NCI-H1048 (cell line): ENCODE data around the gene CACNA1H.

Source experiments
- DNase-seq: peaks from one replicate; lab custom pipeline; 2025; lab: John Stamatoyannopoulos, UW

Gene CACNA1H

DNA sequence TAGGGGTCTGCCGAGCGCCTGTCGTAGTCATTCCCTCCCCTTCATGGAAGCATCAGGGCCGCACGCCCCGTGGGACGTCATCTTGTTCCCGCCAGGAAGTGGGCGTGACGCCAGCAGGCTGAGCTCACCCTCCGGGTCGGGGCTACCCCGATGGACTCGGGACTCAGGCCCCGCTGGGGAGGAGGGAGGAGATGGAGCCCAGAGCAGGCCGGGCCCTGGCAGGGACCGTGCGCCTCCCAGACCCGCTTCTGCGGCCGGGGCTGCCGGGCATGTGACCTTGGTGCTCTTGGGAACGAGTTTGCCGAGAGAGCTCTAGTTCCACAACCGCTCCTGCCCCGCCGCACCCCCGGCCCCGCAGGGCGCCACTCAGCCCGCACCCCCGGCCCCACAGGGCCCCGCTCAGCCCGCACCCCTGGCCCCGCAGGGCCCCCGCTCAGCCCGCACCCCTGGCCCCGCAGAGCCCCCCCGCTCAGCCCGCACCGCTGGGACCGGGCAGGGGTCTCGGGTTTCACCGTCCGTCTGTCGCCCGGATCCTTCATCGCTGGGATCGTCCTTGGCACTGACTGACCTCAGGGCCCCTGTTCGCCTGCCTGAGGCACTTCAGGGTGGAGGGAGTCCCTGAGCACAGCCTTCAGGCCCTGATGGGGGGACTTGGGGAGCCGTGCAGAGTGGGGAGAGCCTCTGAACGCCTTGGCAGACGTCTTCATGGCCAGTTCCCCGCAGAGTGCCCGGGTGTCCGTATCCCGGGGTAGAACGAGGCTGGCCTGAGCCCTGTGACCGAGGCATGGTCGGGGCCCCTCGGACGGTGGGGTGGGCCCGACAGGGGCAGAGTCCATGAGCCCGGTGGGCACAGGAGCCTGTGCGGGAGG lies 5.8 kb downstream of the CACNA1H start:
- no peak for DNase-seq

DNA sequence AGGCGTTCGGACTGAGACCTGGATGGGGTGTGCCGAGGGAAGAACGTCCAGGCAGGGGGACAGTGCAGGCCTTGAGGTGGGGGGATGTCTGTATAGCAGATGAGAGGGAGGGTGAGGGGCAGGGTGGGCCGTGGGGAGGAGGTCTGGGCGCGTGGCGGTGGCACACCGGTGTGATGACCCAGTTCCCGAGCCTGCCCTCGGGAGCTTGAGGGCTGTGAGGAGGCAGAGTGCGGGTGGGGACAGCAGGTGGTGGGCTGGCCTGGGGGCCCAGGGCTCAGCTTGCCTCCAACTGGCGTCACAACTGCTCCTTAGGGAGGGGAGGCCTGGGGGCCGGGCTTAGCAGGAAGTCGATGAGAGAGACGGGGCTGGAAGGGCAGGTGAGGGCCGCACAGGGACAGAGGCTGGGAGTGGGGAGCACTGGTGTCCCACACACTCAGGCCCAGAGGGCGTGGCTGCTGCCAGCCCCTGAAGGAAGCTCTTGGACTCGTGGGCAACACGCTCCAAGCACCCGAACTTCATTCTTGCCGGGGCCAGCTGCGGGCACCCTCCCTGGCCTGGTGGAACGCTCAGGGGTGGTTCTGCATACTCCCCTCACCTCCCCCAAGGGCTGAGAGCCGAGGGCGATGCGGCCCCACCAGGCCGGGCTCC lies 6.5 kb downstream of the CACNA1H start:
- no peak for DNase-seq

DNA sequence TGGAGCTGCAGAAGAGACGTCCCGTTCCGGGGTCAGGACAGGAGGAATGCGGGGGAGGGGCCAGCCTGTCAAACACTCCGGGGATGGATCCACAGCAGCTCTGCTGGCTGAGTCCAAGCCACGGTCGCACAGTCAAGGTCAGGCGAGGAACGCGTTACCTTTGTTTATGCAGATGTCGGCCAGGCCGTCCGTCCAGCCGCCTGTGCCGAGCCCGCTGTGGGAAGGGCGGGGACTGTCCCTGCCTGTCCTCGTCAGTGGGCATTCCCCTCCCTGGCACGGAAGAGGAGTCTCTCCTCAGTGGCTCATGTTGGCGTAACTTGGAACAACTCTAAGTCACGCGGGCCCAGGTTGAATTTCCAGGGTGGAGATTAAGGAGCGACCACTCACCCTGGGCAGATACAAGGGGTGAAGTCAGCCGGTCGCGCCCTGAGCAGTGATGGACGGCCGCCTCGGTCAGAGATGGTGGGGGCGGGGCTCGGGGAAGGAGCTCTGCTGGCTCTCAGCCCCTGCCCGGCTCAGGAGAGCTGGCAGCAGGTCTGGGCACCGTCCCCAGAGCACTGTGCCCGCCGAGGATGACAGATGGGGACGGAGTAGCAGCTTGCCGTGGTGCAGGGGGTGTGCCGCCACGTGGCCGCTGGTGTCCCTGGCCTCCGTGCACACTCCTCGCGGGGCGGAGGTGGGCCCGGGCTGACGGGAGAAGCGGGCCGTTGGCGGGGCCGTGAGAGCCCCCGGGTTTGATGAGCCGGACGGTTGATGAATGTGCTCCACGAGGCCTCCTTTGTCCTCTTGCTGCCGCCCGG lies 7.3 kb downstream of the CACNA1H start:
- DNase-seq: no peak

DNA sequence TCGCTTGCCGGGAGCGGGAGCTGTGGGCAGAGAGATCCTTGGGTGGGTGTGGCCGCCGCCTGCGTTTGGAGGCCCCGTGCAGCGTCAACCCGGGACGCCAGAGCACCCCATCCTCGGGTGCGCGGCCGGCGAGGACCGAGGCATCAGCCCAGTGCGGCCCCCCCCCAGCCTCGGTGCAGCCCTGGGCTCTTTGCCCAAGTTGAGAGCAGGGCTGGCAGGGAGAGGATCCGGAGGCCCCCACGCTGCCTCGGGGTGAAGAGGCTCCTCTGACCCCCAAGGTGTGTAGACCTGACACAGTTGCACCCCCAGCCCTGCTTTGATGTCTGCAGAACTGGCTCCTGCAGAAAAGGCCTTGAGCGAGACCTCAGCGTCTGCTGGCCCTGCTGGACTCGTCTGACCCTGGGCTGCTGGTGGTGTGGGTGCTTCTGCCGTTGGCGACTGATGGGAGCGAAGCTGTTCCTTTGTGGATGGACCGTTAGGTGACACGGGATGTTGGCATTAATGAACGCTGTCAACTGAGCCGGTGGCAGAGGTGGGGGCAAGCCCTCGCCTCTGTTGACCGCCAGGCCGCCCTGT lies 8.0 kb downstream of the CACNA1H start:
- no peak for DNase-seq

DNA sequence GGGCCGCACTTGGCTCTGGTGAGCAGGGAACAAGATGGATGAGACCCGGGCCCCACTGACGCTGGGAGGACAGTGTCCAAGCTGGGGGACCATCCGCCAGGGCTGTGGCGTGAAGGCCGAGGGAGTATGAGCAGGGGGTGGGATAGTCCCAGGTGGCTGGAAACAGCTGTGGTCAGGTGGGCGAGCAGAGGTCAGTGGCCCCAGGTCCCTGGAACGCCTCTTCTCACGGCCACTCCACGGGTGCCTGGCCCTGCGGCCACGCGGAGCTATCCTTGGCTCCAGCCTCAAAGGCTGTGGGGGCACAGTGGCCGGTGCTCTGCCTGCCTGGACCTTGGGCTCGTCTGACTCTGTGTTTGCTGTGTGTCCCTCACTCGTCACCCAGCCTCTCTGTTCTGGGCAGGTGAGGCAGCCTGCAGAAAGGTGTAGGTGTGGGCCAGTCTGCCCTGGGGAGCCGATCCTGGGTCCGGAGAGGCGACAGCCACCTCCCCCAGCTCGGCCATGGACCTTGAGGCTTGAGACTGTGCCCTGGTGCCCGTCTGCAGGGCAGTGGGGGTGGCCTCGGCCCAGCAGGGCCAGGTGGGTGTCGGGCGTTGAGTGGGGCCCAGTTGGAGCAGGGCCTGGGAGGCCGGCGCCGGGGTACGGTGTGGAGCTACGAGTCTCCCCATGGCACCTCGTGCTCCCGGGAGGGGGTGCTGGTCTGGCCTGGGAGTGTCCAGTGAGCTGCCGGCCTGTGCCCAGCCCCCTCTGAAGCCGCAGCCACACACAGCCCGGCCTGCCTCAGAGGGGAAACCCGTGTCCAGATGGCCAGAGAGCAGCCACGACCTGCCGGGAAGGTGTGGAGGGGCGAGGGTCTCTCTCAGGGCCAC lies 10.0 kb downstream of the CACNA1H start:
- DNase-seq: no peak

DNA sequence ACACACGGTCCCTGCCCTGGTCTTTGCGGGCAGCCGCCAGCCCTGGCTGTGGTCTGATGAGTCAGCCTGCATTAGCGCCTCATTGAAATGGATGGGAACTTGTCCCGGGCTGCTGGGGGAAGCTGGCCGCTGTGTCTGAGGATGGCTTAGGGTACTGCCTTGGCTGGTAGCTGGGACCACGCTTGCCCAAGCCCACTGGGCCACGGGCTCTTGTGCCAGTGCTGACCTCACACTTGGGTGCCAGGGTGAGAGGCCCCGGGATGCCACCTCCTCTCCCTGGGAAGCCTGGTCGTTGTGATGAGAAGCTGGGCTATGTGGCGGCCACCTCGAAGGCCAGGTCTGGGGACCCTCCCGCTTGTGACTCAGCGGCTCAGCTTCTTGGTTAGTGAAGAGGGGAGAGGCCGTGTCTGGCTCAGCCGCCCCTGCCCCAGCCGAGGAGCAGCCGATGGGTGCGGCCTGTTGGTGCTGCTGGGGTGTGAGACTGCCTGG lies 10.7 kb downstream of the CACNA1H start:
- no peak for DNase-seq

DNA sequence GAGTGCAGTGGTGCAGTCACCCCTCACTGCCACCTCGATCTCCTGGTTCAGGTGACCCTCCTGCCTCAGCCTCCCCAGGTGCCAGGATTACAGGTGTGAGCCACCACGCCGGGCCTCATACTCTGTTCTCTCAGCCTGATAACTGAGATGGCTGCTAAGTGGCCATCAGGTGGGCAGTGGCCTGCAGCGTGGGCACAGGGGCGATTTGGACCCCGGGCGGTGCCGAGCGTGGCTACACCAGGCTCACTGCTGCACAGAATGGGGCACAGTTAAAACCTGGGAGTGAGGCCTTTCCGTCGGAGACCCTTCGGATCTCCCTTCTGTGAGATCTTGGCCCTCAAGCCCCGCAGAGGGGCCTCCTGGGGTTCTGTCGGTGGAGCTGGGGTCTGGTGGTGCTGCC lies 11.5 kb downstream of the CACNA1H start:
- DNase-seq: no peak

DNA sequence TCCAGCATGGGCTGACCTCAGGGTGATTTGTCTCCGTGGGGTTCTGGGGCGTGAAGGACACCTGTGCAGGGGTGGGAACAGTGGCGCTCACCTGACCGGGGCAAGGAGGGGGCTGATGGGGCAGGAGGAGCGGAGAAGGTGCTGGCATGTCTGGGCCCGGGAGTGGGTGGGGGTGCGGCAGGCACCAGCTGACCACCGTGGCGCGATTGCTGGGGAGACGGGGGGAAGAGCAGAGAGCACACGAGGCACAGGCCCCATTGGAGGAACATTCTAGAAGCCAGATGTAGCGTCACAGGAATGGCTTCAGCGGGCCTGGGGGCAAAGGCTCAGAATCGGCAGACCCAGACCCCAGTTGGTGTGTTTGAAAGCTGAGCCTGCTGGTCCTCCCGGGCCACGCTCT lies 12.1 kb downstream of the CACNA1H start:
- DNase-seq: no peak

DNA sequence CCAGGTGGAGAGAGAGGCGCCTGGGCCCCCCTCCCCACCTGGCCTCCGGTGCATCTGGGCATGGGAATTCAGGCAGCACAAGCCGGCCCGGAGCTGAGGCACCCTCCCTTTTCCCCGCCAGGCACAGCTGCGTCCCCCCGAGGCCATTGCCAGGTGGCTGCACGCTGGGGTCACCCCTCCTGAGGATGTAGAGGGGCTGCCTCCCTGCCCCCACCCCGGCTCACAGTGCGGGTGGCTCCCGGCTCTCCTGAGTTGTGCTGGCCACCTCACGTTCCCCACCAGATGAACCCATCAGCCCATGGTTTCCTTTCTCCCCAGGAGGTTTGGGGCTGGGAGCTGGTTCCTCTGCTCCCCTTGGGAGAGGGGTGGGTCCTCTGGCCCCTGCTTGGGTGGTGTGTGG lies 12.6 kb downstream of the CACNA1H start:
- no peak for DNase-seq

DNA sequence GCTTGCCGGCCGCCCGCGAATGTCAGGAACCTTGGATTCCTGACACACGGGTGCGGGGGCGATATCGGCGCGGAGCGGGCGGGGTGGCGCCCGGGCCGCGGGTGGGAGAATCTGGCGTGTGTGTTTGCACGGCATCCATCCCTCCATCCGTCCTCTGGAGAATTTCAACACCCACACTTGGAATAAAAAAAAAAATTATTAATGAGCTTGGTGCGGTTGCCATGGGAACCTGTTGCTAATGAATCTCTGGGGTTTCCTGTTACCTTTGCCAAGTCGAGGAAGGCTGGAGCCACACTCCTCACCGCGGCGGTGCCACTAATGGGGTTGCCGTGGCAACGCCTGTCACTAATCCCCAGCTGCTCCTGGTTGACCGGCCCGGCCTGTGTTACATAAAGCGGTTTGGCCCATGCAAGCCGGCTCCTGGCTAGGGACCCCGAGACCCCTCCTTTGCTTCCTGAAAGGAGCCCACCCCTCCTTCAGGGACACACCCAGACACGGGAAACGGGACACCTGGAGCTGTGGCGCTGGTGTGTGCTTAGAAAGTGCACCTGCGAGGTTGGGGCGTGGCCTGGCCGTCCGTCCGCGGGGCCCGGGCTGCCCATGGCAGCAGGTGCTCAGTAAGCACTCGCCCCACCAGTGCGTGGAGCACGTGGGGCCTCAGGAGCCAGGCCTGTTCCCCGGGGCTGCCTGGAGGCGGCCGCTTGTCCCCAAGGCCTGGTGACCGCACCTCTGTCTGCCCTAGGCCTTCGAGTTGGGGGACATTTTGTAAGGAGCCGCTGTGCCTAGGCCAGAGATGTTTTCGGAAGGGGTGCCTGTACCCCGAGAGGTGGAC lies 14.6 kb downstream of the CACNA1H start:
- no peak for DNase-seq

DNA sequence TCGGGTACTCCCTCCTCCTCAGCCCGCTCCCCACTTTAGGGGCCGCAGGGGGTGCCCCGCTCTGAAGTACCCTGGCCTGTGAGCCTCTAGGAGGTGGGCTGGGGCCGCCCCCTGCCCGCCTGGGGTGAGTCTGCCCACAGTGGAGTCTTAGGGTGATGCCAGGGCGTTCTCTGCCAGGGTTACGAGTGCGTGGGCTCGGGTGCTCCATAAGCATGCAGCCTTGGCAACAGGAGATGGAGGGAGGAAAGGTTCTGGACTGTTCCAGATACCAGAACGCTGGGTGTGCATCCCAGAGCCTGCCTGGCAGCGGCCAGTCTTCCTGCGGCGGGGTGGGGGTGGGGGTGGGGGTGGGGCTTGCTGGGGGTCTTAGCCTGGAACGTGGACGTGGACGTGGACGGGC lies 15.9 kb downstream of the CACNA1H start:
- DNase-seq: no peak

DNA sequence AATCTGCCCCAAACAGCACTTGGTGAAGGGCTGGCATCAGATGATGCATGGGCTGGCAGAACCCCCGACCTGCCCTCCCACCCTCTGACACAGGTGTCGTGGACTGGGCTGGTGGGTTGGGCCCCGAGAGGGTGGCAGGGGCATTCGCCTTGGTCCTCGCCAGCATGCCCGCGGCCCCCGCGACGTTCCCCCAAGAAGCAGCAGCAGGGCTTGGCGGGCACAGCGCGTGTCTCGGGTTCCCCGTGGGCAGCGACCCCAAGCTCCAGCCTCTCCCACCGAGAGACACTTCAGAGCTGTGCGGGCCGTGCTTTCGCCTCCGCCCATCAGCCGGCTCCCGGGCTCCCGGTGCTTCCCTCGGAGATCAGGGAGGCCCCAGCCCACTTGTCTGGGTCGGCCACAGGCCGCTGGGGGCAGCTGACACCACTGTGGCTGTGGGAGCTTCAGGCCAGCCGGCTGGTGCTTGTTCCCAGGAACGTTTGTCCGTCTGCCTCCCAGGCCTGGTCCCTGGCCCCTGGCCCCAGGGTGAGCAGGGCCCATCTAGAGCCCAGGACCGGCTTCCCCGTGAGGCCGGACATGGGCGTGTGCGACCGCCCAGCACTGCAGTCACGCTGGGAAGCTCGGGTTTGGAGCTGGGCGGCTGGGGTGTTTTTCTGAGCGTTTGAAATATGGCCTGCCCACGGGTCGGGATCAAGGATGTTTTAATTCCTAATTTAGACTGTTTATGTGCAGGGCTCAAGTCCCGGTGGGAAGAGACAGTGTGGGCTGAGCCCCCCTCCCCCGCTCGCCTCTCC lies 16.6 kb downstream of the CACNA1H start:
- no peak for DNase-seq

DNA sequence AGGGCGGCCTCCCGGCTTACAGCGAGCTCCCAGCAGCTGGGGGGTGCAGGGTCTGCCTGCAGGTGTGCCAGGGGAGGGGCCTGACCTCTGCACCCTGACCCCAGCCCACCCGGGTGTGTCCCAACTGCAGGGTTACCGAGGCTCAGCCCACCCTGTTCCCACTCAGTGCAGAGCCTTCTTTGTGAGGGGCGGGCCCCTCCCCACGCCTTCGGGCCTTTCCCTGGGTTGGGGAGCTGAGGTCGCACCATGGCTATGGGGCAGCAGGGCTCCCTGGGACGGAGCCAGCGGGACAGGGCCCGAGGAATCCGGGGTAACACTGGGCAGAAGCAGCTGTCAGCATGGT lies 17.1 kb downstream of the CACNA1H start:
- no peak for DNase-seq

DNA sequence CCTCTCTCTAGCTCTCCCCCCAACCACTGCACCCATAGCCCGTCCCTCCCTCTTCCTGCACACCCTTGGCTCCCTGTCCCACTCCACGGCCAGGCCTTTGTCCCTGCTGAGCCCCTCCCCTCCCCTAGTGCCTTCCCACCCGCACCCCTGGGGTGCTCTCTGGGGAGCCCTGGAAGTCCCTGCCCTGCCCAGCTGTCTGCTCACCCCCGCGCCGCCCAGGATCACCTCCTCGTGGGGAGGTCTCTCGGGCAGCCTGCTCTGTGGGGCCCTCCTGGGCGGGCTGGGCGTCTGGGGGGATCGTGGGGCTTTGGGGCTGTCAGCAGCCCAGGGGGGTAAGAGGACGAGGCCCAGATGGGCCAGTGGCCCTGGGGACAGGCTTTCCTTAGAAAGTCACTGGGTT lies 18.1 kb downstream of the CACNA1H start:
- DNase-seq: no peak

DNA sequence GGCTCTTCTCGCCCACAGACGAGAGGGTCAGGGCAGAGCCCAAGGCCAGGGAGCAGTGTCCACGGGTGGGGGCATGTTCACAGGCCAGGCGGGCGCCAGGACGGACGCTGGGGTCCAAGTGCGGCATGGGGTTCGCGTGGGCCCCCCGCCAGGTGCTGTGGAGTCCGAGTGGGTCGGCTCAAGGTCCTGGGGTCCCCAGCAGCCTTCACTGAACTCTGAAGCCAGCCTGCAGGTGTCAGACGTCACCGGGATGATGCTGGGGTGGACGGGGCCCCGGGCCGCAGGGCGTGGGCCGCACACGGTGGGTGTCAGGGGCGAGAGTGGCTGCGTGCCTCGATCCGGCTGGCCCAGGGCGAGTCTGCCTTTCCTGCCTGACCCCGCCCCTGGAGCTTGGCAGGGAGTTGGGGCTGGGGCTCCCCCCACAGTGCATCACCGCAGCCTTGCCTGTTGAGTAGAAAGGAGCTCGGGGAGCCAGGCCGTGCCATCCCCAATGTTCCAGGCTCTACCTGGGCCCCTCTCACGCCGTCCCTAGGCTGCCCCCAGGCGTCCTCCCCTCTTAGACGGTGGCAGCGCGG lies 19.0 kb downstream of the CACNA1H start:
- no peak for DNase-seq

DNA sequence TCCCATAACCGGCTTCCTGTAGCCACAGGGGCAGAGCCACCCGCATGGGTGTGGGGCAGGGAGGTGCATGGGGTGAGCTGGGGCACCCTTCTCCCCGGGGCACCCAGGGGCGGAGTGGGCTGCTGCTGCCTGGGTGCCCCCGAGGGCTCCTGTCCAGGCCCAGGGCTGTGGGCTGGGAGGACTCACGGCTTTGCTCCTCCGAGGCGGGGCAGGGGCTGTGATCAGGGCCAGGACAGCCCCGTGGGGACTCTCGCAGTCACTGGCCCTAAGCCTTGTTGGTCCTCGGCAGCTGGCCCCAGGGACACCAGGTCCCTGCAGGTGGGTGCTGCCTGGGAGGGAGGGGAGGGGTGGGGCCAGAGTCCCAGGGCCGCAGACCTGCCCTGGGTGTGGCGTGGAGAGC lies 19.7 kb downstream of the CACNA1H start:
- no peak for DNase-seq

DNA sequence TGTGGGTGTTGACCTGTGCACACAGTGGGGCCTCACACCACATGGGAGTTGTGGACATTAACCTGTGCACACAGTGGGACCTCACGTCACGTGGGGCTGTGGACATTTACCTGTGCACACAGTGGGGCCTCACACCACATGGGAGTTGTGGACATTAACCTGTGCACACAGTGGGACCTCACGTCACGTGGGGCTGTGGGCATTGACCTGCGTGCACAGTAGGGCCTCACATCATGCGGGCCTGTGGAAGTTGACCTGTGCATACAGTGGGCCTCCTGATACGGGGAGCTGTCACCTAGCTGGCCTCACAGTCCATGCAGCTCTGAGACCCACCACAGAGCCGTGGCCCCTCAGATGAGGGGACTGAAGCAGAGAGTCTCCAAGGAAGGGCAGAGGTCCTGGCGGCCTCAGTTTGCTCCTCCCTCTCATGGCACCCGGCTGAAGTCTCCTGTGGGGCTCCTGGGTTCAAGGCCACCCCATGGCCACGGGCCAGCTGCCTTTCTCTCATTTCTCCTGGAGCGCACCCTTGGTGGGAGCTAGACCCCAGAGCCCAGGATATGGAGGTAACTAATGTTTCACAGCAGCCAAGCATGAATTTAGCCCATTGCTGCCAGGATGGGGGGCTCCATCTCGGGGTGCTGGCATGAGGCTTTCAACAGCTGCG lies 21.0 kb downstream of the CACNA1H start:
- no peak for DNase-seq

DNA sequence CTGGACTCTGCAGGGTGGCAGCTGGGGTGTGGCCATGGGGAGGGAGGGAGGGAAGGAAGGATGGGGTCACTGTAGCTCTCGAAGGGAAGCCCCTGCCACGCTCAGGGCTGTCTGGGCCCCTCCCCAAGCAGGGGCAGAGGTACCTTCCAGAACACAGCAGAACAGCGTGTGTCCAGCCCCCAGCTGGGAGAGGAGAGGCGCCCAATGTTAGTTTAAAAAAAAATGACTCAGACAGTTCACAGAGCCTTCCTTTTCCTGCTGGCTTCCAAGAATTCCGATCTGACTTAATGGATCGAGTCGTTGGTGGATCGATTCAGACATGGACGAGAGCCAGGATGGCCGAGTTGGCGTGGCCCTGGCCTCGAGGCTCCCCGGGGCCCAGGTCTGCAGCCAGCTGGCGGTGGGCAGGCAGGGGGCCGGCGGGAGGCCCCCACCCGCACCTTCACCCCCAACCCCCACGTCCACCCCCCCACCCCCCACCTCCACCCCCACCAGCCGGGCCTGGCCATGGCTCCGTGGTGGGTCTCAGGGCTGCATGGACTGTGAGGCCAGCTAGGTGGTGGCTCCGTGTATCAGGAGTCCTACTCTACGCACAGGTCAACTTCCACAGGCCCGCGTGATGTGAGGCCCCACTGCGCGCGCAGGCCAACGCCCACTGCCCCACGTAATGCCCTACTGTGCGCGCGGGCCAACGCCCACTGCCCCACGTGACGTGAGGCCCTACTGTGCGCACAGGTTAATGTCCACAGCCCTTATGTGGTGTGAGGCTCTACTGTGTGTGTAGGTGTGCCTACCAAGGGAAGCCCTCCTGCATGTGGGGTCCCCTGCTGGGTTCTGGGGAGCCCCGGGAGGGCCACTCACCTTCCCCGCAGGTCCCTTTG lies 21.8 kb downstream of the CACNA1H start:
- DNase-seq: no peak
